ENCODE data around the gene TBCA. TPM values are rescaled to one million over a fixed set of nuclear protein-coding genes. Genes with fewer than 3 reads are reported as not detected.

The TBCA gene
- total RNA-seq, 2 donors from 2014 or later = 113 to 114 TPM

DNA sequence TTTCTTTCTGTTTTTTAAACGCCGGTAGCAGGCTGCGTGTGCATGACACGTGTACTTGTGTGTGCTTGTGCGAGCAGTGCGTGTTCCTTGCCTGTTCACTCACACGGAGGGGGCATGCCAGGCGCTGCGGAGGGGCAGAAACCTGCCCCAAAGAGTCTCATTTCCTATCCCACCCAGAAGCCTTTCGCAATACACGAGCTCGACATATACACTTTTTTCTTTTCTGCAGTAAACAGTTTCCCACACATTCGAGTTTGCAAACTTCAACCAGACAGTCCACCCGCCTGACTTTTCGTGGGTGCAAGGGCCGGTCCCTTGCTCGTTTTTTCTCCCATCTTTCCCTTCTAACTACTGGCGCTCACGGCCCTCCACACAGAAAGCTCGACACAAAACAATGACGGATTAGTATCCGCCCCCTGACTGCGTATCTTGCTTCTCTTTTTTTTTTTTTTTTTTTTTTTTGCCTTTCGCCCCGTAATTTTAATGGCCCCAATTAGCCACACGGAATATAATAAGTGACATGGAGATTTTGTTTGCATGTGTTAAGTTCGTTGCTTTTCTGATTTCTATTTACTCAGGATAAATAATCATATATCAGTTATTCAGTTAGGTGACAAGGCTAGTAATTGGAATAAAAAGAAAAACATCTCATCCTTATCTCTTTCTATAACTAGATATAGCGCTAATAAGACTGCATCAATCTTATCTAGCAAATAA lies 132.3 kb downstream of the TBCA start:
- Histone ChIP-seq H3K27me3 (peaks cover 54 to 68% of the 10 kb centered on the region in 2 donors), H3K9me3 (no peaks in the 10 kb centered on the region), H3K4me3 (no peak overlapping the region), H3K36me3 (no peaks in the 10 kb centered on the region), H3K27ac (no peak overlapping the region), H3K4me1 (peaks cover 0 to 31% of the 10 kb centered on the region in 2 donors)
- DNase-seq (ENCODE audit: low spot score) = no peak
- TF ChIP-seq, protein P1, sequence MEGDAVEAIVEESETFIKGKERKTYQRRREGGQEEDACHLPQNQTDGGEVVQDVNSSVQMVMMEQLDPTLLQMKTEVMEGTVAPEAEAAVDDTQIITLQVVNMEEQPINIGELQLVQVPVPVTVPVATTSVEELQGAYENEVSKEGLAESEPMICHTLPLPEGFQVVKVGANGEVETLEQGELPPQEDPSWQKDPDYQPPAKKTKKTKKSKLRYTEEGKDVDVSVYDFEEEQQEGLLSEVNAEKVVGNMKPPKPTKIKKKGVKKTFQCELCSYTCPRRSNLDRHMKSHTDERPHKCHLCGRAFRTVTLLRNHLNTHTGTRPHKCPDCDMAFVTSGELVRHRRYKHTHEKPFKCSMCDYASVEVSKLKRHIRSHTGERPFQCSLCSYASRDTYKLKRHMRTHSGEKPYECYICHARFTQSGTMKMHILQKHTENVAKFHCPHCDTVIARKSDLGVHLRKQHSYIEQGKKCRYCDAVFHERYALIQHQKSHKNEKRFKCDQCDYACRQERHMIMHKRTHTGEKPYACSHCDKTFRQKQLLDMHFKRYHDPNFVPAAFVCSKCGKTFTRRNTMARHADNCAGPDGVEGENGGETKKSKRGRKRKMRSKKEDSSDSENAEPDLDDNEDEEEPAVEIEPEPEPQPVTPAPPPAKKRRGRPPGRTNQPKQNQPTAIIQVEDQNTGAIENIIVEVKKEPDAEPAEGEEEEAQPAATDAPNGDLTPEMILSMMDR (IDR thresholded peaks at IDR 0.05) = no peak

DNA sequence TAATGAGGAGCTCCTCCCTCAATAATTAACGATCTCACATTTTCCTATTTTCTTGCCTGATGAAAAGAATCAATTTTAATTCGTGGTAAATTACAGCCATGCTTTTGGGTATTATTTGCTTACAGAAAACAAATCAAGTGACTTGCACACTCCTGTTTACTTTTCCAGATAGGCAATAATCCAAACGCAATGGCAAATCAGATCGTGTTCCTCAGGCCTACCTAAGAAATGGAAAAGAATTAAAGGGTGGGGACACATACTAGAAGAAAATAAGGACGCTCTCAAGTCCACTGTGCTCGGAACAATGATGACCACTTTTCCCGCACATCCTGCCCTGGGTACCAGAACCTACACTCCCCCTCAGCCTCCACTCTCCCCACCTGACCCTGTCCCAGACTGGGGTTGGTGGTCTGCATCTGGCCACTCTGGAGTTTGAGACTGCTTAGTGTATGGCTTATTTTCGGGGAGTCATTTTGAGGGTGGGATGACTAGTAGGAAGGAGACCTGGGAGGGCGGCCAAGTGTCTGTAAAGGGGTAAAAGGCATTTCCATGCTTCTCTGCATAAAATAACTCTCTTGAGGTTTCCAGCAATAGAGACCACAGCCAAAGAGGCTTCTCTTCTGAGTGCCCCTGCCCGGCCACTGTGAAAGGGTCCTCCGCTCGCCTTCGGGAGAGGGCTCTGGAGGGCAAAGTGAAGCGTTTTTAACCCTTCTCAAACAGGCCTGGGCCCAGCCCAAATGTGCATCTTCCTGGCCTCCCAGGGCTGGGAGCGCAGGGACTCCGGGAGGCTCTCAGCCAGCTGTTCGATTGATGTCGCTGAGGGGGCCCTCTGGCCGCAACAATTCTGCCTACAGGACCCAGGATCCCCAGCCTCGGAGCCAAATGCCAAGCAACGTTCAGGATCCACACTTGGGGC lies 133.1 kb downstream of the TBCA start:
- TF ChIP-seq, protein P1 (IDR thresholded peaks at IDR 0.05) = no peak
- H3K27me3 ChIP-seq = peaks cover 61 to 76% of the 10 kb centered on the region in 2 donors
- no peaks in the 10 kb centered on the region for H3K36me3 ChIP-seq
- no peak overlapping the region for H3K4me3 ChIP-seq
- DNase-seq (ENCODE audit: low spot score) = no peak
- peaks cover 0 to 40% of the 10 kb centered on the region in 2 donors for H3K4me1 ChIP-seq
- no peaks in the 10 kb centered on the region for H3K9me3 ChIP-seq
- H3K27ac ChIP-seq = no peak overlapping the region

DNA sequence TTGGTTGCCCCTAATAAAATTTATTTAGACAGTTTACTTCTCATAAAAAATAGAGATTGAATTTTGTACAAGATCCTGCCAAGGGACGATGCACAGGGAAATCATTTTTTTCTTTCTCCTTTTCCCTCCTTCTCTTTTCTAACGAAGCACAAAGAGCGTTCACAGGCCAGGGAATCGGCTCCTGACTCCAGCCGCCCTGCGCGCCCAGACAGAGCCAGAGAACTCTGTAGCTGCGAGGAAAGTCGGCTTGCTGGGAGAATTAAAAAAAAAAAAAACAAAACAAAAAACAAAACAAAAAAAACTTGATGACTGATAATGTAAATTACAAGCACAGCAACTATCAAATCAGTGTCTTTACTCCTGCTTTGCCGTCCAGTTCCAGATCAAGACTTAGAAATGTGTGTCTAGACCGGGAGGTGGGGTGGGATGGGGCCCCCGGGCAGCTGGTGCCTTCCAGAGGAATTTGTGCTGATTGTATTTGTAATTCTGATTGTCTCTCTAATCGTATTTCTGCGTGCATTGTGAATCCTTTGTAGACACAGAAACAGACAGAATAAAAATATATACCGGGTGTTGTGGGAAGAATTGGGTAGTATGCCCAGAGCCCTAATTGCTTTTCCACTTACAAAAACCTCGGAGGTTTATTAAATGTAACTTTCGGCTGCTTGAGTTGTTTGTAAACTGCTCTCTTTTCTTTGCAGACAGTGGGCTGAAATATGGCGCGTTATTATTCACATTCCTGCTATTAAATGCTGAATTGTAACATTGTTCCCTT lies 134.0 kb downstream of the TBCA start:
- no peaks in the 10 kb centered on the region for H3K36me3 ChIP-seq
- peaks cover 0 to 48% of the 10 kb centered on the region in 2 donors for H3K4me1 ChIP-seq
- TF ChIP-seq, protein P1 (IDR thresholded peaks at IDR 0.05) = no peak
- H3K27me3 ChIP-seq = peaks cover 67 to 84% of the 10 kb centered on the region in 2 donors
- no peak overlapping the region for H3K4me3 ChIP-seq
- DNase-seq (ENCODE audit: low spot score) = no peak
- H3K9me3 ChIP-seq = no peaks in the 10 kb centered on the region
- no peak overlapping the region for H3K27ac ChIP-seq

DNA sequence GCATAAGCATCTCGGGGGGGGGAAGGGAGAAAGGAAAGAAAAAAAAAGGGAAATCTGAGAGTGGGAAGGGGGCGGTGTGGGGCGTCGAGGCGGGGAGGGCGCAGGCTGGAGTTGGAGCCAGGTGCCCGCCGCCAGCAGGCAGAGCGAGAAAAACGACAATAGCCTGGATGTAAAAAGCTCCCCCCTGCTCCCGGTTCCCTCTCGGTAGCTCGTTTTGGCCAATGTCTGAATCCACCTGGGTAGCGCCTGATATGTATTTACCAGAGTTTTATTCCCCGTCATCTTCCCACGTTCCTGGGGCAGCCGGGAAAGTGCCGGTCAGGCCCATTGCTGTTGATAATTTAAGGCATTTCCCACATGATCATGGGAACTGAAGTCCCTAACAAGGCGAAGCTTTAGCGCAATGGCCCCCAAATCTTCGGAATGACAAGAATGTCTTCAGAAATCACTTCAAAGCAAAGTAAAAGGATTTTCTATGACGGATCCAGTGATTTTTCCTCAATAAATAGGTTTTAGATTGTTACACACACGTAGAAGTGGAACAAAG lies 134.7 kb downstream of the TBCA start:
- peaks cover 74 to 89% of the 10 kb centered on the region in 2 donors for H3K27me3 ChIP-seq
- TF ChIP-seq, protein P1 (IDR thresholded peaks at IDR 0.05) = no peak
- no peaks in the 10 kb centered on the region for H3K9me3 ChIP-seq
- H3K4me1 ChIP-seq = peaks cover 0 to 55% of the 10 kb centered on the region in 2 donors
- H3K4me3 ChIP-seq = no peak overlapping the region
- no peak overlapping the region for H3K27ac ChIP-seq
- no peaks in the 10 kb centered on the region for H3K36me3 ChIP-seq
- DNase-seq (ENCODE audit: low spot score) = no peak

Other genes with a start within 250 kb of the TBCA start
- not detected for gene OTP, start 137.6 kb downstream of the TBCA start, total RNA-seq